Stimulated activated CD8-positive, alpha-beta memory T cell treated with anti-CD3 and anti-CD28 coated beads, Interleukin-12 subunit alpha, Interleukin-12 subunit beta, amount 100 ng/mL, for 1 hour (primary cell): ENCODE data around the gene RNF166.
A peak's percentile ranks its signal among the peaks of the same experiment; 100 is the strongest.

ENCODE experiments used
- DNase-seq: peaks from one replicate; pipeline ENCODE4 v3.0.0-alpha.2; 2020; ENCODE audit warnings: low read depth

Gene RNF166

DNA sequence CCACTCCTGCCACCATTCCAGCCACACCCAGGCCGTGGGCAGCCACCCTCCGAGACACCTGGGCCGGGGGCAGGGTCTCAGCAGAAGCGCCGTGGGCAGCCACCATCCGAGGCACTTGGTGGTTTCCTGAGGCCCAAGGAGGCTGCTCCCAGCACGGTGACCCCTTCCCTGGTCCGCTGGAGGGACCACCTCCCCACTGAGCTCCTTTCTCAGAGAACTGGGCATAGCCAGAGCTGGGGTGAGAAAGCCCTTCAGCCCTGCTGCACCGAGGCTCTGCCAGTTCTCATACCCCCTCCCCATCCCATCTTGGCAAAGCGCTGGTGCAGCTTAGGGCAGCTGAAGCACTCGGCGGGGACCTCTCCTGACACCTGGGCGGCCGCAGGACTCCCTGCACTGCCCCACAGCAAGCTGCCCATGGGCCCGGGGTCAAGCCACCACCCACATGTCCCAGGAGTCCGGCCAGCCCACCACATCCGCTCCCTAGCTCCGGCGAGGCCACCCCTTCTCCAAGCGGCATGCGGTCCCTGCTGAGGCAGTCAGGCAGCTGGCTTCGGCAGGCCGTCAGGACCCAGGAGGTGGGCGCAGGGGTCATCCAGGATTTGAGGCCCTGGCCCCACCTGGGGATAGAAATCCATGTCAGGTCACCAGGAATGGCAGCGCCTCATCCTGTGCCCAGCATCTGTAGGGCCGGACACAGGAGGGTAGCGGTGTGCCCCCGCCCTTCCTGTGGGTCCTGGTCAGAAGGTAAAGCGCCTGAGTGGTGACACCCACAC lies 54.0 kb downstream of the RNF166 start:
- no peak for DNase-seq

DNA sequence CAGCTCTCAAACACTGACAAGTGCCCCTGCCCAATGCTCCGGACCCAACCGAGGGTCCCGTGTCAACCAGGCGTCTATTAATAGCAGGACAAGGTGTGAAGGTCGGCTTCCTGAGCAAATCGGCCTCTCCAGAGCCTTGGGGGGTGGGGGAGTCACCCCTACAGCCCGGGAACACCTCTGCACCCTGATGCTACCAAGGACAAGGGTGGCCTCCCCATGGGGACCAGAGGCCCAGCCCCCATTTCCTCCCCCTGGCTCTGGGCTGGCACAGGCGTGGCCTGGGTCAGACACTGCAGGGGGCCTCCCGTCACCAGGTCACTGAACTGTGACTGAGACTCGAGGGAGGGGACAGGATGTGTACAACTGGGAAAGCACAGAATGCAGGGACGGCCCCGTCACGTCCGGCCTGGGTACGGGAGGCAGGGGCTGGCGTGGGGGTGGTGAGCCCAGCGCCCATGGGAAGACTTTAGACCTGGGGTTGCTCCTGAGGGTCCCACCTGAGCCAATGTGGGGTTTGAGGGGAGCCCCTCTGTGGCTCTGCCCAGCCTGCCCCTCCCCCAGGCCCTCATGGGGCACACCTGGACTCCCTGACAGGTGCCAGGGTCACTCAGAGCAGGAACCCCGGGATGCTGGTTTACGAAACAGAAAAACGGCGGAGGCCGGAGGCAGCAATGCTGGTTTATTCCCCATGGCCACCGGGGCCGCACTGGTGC lies 54.8 kb downstream of the RNF166 start:
- peak; percentile 39 for DNase-seq

DNA sequence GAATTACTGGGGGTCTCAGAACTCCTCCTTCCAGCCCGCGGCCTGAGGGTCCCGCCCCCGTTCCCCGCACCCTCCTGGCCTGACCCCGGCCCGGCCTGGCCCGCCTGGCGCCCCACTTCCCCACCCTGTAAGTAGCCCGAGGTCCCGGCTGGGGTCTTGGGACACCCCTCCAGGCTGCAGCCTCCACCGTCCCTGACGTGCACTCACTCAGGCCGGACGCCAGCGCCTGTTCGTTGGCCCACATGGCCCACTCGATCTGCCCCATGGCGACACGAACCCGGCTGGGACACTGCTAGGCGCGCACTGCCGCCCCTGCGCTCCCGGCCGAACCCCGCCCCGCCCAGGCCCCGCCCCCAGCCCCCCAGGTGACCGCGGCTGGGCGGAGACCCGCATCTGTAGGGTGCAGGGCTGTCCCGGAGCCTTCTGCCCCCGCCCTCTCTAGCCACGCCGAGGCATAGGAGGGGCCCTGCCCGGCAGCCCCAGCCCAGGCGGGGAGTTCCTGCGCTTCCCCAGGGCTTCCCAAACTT lies 55.4 kb downstream of the RNF166 start, which contains the start of gene CYBA:
TSS of gene CYBA (minus strand) at position 305 of the 527 bp plus-strand sequence. CDS start at position 265, 40 bp downstream.
- peak; percentile 66 for DNase-seq

DNA sequence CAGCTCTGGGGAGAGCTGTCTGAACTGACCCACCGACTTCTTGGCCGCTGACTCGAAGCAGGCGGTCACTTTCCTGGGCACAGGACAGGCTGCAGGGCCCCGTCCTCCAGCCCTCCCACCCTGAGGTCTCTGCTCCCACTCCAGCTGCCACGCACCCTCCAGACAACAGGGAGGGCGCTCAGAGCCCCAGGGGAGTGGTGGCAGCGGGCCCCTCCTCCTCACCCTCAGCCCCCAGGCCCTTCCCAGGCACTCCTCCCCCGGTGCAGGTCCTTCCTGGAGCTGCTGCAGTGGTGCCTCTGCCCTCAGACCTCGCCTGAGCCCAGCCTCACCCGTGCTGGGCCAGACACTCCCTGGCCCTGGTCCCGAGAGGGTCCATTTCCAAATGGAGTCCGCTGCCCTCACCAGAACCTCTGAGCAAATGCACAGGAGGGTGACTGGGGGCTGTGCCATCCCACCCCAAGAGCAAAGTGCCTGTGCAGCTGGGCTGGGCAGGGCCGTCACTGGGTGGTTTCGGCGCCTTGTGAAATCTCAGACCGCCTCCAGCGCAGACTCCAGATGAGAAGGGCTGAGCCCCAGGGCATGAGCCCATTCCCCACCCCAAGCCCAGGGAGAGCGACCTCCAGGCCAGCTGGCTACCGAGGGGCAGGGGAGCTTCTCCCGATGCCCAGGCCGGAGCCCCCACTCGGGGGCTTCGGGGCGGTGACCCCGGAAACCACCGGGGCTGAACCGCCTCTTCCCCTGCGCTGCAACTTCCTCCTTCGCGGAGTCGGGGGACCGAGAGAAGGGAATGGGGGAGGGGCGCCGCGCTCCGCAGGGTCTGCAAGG lies 56.1 kb downstream of the RNF166 start:
- no peak for DNase-seq

DNA sequence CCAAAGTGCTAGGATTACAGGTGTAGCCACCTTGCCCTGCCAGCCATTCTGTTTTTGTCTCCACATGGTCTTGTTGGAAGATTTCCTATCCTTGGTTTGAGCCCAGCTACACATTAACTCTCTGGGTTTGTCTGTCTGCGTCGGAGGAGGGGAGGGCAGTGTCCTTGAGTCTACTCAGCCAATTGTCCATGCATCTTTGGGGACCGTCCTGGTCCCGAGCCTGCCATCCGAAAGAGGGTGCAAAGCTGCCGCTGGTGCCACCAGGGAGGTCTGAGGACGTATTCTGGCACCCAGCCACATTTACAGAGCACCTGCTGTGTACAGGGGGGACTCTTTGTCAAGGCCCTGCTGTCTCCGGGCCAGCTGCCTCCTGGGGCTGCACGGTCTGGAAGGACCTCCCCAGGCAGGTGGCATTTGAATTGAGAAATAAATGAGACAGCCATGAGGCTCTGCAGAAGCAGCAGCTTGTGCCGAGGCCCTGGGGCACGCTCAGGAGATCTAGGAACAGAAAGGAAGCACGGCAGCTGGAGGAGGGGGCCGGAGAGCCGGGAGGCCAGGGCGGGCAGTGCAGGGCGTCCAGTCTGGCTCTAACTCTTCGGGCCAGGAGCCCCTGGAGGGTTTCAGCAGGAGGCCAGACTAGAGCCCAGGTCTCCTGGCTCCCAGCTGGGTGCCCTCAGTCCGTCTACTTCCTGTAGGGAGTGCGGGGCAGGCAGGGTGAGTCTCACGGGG lies 56.8 kb downstream of the RNF166 start:
- no peak for DNase-seq

DNA sequence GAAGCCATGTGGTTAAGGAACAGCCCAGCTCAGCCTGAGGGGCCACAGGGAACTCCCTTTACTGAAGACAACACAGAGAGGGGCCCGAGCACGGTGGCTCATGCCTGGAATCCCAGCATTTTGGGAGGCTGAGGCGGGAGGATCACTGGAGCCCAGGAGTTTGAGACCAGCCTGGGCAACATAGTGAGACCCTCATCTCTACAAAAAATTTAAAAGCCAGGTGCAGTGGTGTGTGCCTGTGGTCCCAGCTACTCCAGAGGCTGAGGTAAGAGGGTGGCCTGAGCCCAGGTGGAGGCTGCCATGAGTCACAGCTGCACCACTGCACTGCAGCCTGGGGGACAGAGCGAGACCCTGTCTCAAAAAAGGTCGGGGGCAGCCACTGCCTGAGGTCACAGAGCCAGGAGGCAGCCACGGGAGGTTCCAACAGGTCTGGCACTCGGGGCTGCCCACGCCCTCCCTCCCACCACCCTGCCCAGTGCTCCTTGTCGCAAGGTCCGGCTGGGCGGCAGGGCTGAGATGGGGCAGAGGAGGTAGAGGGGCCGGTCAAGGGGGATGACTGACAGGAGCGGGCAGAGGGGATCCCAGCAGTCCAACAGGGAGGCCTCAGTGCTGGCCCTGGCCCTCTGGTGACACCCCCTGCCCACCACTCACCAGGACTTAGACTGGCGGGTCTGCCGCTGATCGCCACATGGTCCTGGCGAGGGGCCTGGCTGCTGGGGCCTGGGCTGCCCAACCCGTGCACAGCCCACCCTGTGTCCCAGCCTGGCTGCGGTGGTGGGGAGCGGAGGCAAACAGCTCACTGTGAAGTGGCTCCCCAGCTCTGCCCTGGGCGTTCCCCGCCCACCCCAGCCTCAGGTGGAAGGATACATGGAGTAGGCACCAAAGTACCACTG lies 58.8 kb downstream of the RNF166 start:
- DNase-seq, result no peak
